ENCODE measurements around the gene NKX6-2. TPM values are rescaled to one million over a fixed set of nuclear protein-coding genes. Genes with fewer than 3 reads are reported as not detected.
"Not testable (repeated sequence)": the region's sequence is repeated elsewhere in the genome, so short reads cannot be mapped to it uniquely, and the experiment has no call there.

The NKX6-2 gene
- total and polyA plus RNA-seq, 2 experiments from 2014 or later: 2.6 TPM; not detected in 1

- no peaks in the 10 kb centered on the region for H3K36me3 ChIP-seq (ENCODE audit: low read depth)
- no peak overlapping the region for H3K4me3 ChIP-seq
- H4K20me1 ChIP-seq (ENCODE audit: insufficient read depth): no peaks in the 10 kb centered on the region
- H3K27ac ChIP-seq: no peak overlapping the region
- H3K9me2 ChIP-seq (ENCODE audit: insufficient read depth): no peaks in the 10 kb centered on the region
- H3K79me2 ChIP-seq (ENCODE audit: insufficient read depth): no peaks in the 10 kb centered on the region
- no peak overlapping the region for H2AFZ ChIP-seq
- no peaks in the 10 kb centered on the region for H3K9me3 ChIP-seq (ENCODE audit: low read depth)
- H3K4me1 ChIP-seq (ENCODE audit: insufficient read depth): no peaks in the 10 kb centered on the region
- peaks cover 3% of the 10 kb centered on the region for H3K27me3 ChIP-seq (replicated peaks; ENCODE audit: insufficient read depth)
- no peaks in the 10 kb centered on the region for H3F3A ChIP-seq (ENCODE audit: insufficient read depth)
- no peak for TF ChIP-seq EZH2phosphoT487 (IDR thresholded peaks at IDR 0.05; ENCODE audit: insufficient read depth, low read depth)
- TF ChIP-seq EZH2 (IDR thresholded peaks at IDR 0.05; ENCODE audit: insufficient read depth, poor library complexity, severe bottlenecking): no peak
- DNase-seq: no peak
- 75 to 80% methylated on average over 15 to 16 of the region's 16 CpGs for whole genome bisulfite sequencing, 2 experiments (ENCODE audit: low coverage in 1 of 2, low lambda C conversion rate in 2 of 2, missing lambda C conversion rate in 2 of 2)
- H3K9ac ChIP-seq: no peak overlapping the region
- in situ Hi-C loops (cut with MboI): no loop called here
- no peak overlapping the region for H3K4me2 ChIP-seq (ENCODE audit: unreplicated experiment)
Observed at GRCh38 chr10:132802694-132803320, 16.9 kb upstream of the NKX6-2 start.

- no peak for TF ChIP-seq EZH2 (IDR thresholded peaks at IDR 0.05; ENCODE audit: insufficient read depth, poor library complexity, severe bottlenecking)
- no peak for TF ChIP-seq EZH2phosphoT487 (IDR thresholded peaks at IDR 0.05; ENCODE audit: insufficient read depth, low read depth)
- in situ Hi-C loops (cut with MboI): no loop called here
- DNase-seq: no peak
- Histone ChIP-seq H3K4me2 (ENCODE audit: unreplicated experiment) (no peak overlapping the region), H3K9me2 (ENCODE audit: insufficient read depth) (no peaks in the 10 kb centered on the region), H3F3A (ENCODE audit: insufficient read depth) (no peaks in the 10 kb centered on the region), H3K9ac (no peak overlapping the region), H3K9me3 (ENCODE audit: low read depth) (no peaks in the 10 kb centered on the region), H2AFZ (no peak overlapping the region), H3K79me2 (ENCODE audit: insufficient read depth) (no peaks in the 10 kb centered on the region), H3K27ac (no peak overlapping the region), H3K4me1 (ENCODE audit: insufficient read depth) (no peaks in the 10 kb centered on the region), H3K27me3 (replicated peaks; ENCODE audit: insufficient read depth) (peaks cover 9% of the 10 kb centered on the region), H4K20me1 (ENCODE audit: insufficient read depth) (no peaks in the 10 kb centered on the region), H3K4me3 (no peak overlapping the region), H3K36me3 (ENCODE audit: low read depth) (no peaks in the 10 kb centered on the region)
- WGBS, 2 experiments (ENCODE audit: low coverage in 1 of 2, low lambda C conversion rate in 2 of 2, missing lambda C conversion rate in 2 of 2): 68 to 72% methylated on average over 7 to 8 of the region's 8 CpGs
Observed at GRCh38 chr10:132802048-132802447, 16.1 kb upstream of the NKX6-2 start.

- TF ChIP-seq EZH2 (IDR thresholded peaks at IDR 0.05; ENCODE audit: insufficient read depth, poor library complexity, severe bottlenecking) (no peak), EZH2phosphoT487 (IDR thresholded peaks at IDR 0.05; ENCODE audit: insufficient read depth, low read depth) (no peak)
- H3K4me2 ChIP-seq (ENCODE audit: unreplicated experiment): no peak overlapping the region
- H3K79me2 ChIP-seq (ENCODE audit: insufficient read depth): no peaks in the 10 kb centered on the region
- no peaks in the 10 kb centered on the region for H3F3A ChIP-seq (ENCODE audit: insufficient read depth)
- no peaks in the 10 kb centered on the region for H3K9me3 ChIP-seq (ENCODE audit: low read depth)
- H3K4me3 ChIP-seq: no peak overlapping the region
- H3K36me3 ChIP-seq (ENCODE audit: low read depth): no peaks in the 10 kb centered on the region
- no peak overlapping the region for H2AFZ ChIP-seq
- no peak overlapping the region for H3K9ac ChIP-seq
- DNase-seq: no peak
- H4K20me1 ChIP-seq (ENCODE audit: insufficient read depth): no peaks in the 10 kb centered on the region
- in situ Hi-C loops (cut with MboI): no loop called here
- 83 to 85% methylated on average over 10 to 11 of the region's 11 CpGs for WGBS, 2 experiments (ENCODE audit: low coverage in 1 of 2, low lambda C conversion rate in 2 of 2, missing lambda C conversion rate in 2 of 2)
- peaks cover 6% of the 10 kb centered on the region for H3K27me3 ChIP-seq (replicated peaks; ENCODE audit: insufficient read depth)
- no peak overlapping the region for H3K27ac ChIP-seq
- H3K4me1 ChIP-seq (ENCODE audit: insufficient read depth): no peaks in the 10 kb centered on the region
- no peaks in the 10 kb centered on the region for H3K9me2 ChIP-seq (ENCODE audit: insufficient read depth)
Observed at GRCh38 chr10:132799865-132800264, 13.9 kb upstream of the NKX6-2 start.

GRCh38 chr10:132798876-132799275, 12.9 kb upstream of the NKX6-2 start:
- no peak overlapping the region for H3K4me3 ChIP-seq
- no peak overlapping the region for H3K9ac ChIP-seq
- H3K9me3 ChIP-seq (ENCODE audit: low read depth): no peaks in the 10 kb centered on the region
- no peaks in the 10 kb centered on the region for H3K79me2 ChIP-seq (ENCODE audit: insufficient read depth)
- in situ Hi-C loops (cut with MboI): no loop called here
- H3K27ac ChIP-seq: no peak overlapping the region
- H4K20me1 ChIP-seq (ENCODE audit: insufficient read depth): no peaks in the 10 kb centered on the region
- H3K4me1 ChIP-seq (ENCODE audit: insufficient read depth): no peaks in the 10 kb centered on the region
- TF ChIP-seq EZH2phosphoT487 (IDR thresholded peaks at IDR 0.05; ENCODE audit: insufficient read depth, low read depth): no peak
- WGBS, 2 experiments (ENCODE audit: low coverage in 1 of 2, low lambda C conversion rate in 2 of 2, missing lambda C conversion rate in 2 of 2): 76 to 79% methylated on average over 10 to 15 of the region's 15 CpGs
- H3K9me2 ChIP-seq (ENCODE audit: insufficient read depth): no peaks in the 10 kb centered on the region
- no peak overlapping the region for H2AFZ ChIP-seq
- peaks cover 6% of the 10 kb centered on the region for H3K27me3 ChIP-seq (replicated peaks; ENCODE audit: insufficient read depth)
- no peaks in the 10 kb centered on the region for H3K36me3 ChIP-seq (ENCODE audit: low read depth)
- H3K4me2 ChIP-seq (ENCODE audit: unreplicated experiment): no peak overlapping the region
- no peak for DNase-seq
- no peaks in the 10 kb centered on the region for H3F3A ChIP-seq (ENCODE audit: insufficient read depth)

GRCh38 chr10:132798403-132798802, 12.5 kb upstream of the NKX6-2 start:
- Histone ChIP-seq H3F3A (ENCODE audit: insufficient read depth) (no peaks in the 10 kb centered on the region), H3K4me2 (ENCODE audit: unreplicated experiment) (no peak overlapping the region), H3K9me3 (ENCODE audit: low read depth) (no peaks in the 10 kb centered on the region), H3K4me1 (ENCODE audit: insufficient read depth) (no peaks in the 10 kb centered on the region), H3K9me2 (ENCODE audit: insufficient read depth) (no peaks in the 10 kb centered on the region), H4K20me1 (ENCODE audit: insufficient read depth) (no peaks in the 10 kb centered on the region), H3K36me3 (ENCODE audit: low read depth) (no peaks in the 10 kb centered on the region), H3K27ac (no peak overlapping the region), H3K4me3 (no peak overlapping the region), H3K9ac (no peak overlapping the region), H3K79me2 (ENCODE audit: insufficient read depth) (no peaks in the 10 kb centered on the region), H2AFZ (no peak overlapping the region), H3K27me3 (replicated peaks; ENCODE audit: insufficient read depth) (peaks cover 6% of the 10 kb centered on the region)
- in situ Hi-C loops (cut with MboI): no loop called here
- 65 to 70% methylated on average over 11 to 21 of the region's 21 CpGs for WGBS, 2 experiments (ENCODE audit: low coverage in 1 of 2, low lambda C conversion rate in 2 of 2, missing lambda C conversion rate in 2 of 2)
- TF ChIP-seq EZH2 (IDR thresholded peaks at IDR 0.05; ENCODE audit: insufficient read depth, poor library complexity, severe bottlenecking) (no peak), EZH2phosphoT487 (IDR thresholded peaks at IDR 0.05; ENCODE audit: insufficient read depth, low read depth) (no peak)
- no peak for DNase-seq

GRCh38 chr10:132797986-132798385, 12.0 kb upstream of the NKX6-2 start:
- WGBS, 2 experiments (ENCODE audit: low coverage in 1 of 2, low lambda C conversion rate in 2 of 2, missing lambda C conversion rate in 2 of 2): 76 to 85% methylated on average over 24 to 28 of the region's 32 CpGs
- H3K4me2 ChIP-seq (ENCODE audit: unreplicated experiment); in situ Hi-C loops (cut with MboI); H3K27ac ChIP-seq; H3F3A ChIP-seq (ENCODE audit: insufficient read depth); H3K79me2 ChIP-seq (ENCODE audit: insufficient read depth); H2AFZ ChIP-seq; H3K9ac ChIP-seq; H3K4me3 ChIP-seq; H3K9me3 ChIP-seq (ENCODE audit: low read depth); H4K20me1 ChIP-seq (ENCODE audit: insufficient read depth); DNase-seq; H3K27me3 ChIP-seq (replicated peaks; ENCODE audit: insufficient read depth); H3K4me1 ChIP-seq (ENCODE audit: insufficient read depth); H3K9me2 ChIP-seq (ENCODE audit: insufficient read depth); H3K36me3 ChIP-seq (ENCODE audit: low read depth): not testable (repeated sequence)

Data from GM23248 (cell line).